GM21360 (cell line): ENCODE measurements around the gene IMMP2L.
A peak's percentile ranks its signal among the peaks of the same experiment; 100 is the strongest.
"Not testable (repeated sequence)": the region's sequence is repeated elsewhere in the genome, so short reads cannot be mapped to it uniquely, and the experiment has no call there.

Source experiments
- ATAC-seq: cut with Tn5 transposase; IDR thresholded peaks from one replicate; pipeline ENCODE4 v1.9.1; 2021; ENCODE audit warnings: mild to moderate bottlenecking, moderate library complexity; ENCODE audit not compliant: unreplicated experiment

The IMMP2L gene

DNA sequence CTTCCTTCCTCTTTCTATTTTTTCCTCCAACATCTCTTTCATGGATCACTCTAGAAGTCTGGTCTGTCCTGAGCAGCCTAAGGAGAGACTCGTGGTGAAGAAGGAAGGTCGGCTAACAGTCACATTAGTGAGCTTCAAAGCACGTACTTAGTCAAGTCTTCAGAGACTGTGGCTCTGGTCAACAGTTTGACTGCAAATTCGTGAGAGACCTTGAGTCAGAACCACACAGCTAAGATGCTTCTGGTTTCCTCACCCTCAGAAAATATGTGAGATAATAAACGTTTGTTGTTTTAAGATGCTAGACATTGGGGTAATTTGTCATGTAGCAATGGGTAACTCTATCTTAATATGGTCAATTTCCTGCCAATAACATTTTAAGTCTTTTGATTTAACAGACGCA is 597.5 kb downstream of the IMMP2L start:
- no peak for ATAC-seq

DNA sequence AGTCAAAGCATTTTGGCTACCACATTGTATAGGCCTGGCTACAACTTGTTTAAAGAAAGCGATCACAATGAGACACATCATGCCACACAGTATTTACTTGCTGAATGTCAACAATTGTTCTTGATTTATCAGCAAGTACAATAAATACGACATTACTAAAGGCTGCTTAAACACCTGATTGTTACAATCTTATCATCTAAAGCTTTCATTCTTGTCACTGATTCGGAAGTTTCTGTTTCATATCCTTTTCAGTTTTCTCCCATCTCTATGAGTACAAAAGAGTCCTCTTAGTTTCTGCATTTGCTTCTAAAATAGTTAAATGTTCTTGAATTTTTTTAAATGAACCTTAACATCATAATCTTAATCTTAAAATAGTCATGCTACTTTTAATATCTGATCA is 599.5 kb downstream of the IMMP2L start:
- no peak for ATAC-seq

DNA sequence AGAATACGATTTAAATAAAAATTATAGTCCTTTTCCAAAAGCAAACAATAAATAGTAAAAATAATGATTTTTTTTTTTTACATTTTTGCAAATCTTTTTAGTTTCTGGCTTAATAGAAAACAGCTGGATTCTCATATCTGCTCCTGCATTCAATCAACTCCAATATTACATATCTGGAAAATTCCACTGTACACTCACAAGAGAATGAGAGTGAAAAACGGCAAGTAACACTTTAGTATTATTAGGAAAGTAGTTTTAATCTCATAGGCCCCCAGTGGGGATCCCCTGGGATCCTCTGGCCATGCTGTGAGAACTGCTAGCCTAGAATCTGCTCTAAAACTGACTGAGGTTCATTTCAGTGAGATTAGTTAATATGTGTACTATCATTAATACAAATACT is 599.9 kb downstream of the IMMP2L start:
- ATAC-seq = no peak

DNA sequence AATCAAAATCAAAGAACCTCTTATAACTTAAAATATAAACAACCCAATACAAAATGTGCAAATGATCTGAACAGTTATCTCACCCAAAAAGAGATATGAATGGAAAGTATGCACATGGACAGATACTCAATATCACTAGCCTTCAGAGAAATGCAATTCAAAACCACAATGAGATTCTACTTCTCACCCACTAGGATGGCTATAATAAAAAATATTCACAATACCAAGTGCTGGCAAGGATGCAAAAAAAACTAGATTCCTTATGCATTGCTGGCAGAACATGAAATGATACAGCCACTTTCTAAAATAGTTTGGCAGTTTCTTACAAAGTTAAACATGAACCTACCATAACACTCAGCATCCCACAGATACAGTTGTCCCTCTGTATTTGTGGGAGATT is 601.5 kb downstream of the IMMP2L start:
- ATAC-seq = no peak

DNA sequence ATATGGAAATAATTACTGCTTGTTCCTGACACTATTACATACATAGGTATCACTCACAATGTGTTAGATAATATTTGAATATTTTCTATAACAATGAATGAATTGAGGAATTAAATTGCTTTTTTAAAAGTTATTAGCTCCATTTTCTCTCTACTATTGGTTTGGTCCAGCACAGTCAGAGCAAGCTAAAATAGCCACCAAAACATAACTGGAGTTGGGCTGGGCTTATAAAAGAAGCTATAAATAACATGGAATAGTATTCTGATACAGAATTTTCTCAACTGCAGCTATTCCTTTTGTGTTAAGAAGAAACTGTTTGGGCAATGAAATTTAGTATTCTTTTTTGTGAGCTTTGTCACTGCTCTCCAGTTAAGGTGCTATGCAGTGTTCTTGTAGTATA is 614.0 kb downstream of the IMMP2L start:
- no peak for ATAC-seq

DNA sequence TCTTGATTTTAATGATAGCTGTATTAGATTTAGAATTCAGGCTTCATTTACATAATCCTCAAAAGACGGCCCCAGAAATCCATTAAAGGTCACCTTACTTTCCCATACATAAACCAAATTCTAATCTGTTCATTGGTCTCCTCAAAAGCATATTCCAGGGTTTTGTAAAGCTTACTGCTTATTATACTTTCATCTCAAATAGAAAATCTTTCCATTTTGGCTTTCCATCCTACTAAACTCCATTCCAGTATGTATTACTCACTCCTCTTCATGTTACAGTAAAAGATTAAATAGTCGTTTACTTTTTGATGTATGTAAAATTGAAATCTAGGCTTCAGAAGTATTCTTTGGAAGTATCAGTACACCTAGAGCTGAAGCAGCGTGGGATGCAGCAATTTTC is 614.9 kb downstream of the IMMP2L start:
- ATAC-seq = no peak

DNA sequence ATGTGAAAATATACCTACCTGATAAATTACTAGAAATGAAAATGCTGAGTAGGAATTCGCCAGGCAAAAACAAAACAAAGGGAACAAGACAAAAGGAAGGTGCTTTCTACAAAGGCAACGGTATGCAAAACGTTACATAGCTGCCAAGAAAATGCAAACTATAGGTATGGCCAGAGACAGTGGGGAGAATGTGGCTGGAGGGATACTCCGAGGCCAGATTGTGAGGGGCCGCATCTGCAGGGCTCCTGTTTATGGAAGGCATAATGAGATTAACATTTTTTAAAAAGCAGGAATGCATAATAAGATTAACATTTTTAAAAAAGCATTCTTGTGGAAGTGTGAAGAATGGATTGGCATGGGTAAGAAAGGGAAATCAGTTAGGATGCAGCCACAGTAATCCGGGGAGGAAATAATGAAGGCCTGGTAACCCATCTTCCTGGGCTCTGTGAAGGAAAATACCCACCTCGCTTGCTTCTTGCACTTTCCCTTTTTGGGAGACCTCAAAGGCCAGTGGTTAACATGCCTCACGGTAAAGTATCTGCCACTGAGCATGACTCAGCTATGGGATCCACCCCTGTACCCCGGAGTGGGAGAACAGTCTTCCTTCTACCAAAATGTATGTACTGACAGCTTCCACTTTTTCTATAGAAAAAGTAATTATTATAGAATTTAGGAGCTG is 617.2 kb downstream of the IMMP2L start:
- ATAC-seq = no peak

DNA sequence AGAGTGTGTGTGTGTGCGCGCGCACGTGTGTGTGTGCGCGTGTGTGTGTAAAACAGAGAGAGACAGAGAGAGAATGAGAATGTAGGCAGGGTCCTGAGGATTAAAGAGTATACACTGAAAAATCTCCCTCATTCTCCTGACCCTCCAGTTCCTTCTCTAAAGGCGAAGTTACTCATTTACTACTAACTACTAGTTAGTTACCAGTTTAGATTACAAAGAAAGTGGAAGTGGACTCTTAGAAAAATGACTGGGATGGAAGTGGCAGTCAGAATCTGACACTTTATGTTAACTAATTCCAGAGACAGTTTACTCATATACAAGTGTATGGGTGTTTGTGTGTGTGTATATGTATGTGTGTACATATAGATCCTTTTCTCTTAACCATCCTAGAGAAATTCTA is 617.8 kb downstream of the IMMP2L start:
- no peak for ATAC-seq

DNA sequence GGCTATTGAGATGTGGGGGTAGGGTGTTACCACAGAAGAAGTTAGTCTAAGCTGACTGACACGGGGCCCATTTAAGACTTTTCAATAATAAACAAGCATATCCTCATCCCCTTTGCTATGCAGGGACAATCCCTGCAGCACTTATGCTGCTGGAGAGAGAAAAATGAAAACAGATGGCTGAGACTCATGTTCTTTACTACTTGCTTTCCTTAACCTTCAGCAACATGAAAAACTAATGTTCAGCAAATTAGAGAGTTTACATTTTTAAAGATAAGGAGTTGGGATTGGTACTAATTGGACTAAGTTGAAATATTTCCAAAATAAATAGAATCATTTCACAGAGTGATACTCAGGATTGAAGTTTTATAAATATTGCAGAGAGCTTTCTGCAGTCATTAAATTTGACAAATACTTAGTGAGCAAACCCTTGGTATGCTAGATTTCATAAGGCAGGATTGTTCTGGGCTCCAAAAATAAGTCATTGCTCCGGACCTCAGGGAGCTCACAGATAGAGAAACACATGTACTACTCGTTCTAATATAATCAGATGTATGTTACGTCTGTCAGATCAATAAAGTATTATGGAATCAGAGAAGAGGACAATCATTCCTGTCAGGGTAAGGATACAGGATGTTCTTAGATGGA is 618.5 kb downstream of the IMMP2L start:
- no peak for ATAC-seq

DNA sequence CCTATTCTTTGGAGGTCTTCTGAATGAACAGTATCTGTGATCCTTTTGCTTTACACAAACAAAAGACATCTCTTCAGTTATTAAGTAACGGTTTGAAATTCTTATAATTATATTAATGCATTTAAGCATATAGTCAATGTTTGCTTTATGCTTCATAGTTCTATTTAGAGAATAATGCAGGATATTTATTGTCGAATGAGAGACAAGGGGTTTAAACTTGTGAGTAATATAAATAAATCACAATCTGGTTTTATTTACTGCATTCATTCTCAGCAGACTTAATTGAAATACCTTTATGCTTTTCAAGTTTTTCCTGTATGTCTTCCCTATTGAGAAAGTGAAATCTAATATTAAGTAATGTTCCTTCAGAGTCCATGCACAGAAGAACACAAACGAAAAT is 620.9 kb downstream of the IMMP2L start:
- ATAC-seq = no peak

DNA sequence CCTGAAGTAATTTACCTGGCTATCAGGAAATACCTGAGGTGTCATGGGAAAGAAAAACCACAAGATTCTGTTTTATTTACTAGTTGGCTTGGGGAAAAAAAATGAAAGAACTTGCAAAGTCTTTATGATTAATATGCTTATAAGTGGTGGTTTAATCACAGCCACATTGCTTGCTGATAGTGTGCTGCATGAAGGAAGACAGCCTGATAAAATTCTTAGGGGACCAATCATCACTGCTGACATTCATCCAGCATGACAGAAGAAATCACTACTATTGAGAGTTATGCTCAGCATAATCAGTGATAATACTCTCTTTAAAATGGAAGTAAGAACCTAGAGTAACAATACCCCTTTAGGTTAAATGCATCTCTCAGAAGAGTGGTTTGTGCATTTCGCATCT is 621.5 kb downstream of the IMMP2L start:
- ATAC-seq = no peak

DNA sequence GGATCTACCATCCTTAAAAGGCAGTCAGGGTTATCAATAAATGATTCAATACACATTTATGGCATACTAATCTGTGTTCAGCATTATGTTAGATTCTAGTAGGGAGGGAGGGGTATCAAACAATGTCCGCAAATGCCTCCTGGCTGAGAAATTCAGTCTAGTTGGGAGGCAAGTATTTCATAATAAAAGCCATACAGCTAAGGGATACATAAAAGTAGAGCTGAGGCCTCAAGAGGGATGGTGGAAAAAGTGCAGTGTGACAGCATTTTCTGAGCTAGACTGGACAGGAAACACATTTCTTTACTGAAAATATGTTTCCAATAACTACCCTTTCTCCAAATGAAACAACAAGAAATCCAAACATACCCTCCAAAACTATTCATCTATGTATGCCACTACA is 624.1 kb downstream of the IMMP2L start:
- ATAC-seq = no peak

DNA sequence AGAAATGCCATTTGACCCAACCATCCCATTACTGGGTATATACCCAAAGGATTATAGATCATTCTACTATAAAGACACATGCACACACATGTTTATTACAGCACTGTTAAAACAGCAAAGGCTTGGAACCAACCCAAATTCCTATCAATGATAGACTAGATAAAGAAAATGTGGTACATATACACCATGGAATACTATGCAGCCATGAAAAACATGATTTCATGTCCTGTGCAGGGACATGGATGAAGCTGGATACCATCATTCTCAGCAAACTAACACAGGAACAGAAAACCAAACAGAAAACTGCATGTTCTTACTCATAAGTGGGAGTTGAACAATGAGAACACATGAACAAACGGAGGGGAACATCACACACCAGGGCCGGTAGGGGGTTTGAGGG is 625.6 kb downstream of the IMMP2L start:
- ATAC-seq = not testable (repeated sequence)

DNA sequence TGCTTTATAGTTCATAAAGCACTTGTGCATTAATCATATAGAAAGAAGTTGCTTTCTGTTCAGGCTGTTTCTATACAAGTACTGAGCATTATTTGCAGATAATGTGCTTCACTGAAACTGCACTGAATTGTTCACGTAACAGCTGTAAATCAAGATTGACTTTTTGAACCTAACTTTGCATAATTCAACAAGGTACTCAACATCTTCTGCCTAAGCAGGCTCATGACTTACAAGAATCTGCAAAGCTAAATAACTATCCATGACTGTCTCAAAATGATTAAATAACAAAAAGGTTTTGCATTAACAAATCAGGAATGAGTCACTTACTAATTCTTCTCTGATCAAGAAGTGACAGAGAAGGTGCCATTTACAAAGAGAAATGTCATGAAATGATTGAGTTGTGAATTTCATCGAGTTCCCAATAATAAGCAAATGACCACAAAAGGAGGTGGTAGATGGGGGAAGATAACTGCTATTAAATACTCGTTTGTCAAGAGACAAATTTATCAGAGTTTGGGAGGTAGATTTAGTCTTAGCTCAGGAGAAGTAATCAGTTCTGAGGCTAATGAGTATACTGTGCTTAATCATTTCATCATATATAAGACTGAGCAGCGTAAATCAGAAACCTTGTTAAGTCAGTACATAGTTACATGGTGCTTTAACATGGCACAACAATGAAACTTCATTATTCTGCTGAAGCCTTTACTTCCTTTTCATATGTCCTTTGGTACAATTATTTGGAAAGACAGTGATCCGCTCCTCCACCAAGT is 632.6 kb downstream of the IMMP2L start:
- no peak for ATAC-seq

DNA sequence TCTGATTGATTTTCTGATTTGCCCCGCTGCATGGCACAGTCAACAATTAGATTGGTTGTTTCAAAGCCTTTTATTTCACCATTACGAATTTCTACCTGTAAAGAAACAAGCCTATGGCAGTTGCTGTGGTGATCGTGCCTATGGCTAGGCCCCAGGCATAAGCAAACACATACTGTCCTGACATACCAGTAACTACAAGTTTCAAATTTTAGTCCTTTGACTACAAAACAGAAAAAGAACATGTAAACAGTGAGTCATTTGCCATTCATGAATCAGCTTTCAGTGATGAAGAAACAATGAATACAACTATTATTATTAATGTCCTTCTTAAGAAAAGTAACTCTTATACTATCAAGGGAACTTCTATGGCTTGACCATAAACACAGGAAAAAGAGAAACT is 639.4 kb downstream of the IMMP2L start:
- ATAC-seq = no peak

DNA sequence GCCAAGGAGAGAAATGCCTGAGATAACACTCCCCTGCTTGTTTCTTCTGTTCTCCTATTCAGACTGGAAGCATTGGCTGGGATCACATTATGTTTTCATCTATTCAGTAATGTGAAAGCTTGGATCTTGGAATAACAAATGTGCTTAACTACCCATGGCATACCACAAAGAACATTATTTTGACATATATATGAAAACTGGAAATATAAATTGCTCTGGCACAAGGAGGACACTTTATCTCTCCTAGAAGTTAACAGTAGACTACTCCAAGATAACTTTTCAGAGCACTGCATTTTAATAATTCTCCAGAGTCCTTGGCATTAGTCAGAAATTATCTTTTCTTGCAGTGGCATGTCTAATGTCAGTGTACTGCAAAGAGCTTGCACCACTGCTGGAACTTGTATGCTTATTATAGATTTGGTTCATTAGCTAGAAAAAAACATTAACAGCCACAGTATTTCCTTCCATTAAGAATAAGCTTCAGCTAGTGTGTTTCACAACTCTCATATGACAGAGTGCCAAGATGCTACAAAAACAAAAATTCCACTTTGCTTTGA is 640.6 kb downstream of the IMMP2L start:
- ATAC-seq = no peak

DNA sequence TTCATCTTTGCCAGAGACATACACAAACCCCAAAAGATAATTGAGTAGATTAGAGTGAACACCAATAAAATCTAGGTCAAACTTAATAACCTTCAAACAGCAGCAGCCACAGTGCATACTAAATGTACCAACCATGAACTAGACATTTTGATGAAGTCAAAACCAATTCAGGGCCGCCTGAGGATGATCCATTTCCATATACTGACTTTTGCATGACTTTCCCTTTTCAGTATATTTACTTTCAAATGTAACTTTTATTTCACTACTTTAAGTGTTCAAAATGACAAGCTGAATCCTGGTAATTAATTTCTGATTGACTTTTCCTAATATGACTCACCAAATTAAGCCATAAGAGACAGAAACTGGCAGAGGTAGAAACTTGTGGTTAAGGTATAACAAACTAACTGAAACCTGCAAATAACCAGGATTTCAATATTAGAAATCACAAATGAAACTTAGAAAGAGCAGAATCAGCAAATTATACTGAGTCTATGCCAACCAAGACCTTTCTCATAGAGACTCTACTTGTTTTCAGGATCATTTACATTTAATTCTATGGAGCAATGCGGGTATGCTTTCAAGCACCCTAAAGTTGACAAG is 643.2 kb downstream of the IMMP2L start:
- ATAC-seq = peak; percentile 67

DNA sequence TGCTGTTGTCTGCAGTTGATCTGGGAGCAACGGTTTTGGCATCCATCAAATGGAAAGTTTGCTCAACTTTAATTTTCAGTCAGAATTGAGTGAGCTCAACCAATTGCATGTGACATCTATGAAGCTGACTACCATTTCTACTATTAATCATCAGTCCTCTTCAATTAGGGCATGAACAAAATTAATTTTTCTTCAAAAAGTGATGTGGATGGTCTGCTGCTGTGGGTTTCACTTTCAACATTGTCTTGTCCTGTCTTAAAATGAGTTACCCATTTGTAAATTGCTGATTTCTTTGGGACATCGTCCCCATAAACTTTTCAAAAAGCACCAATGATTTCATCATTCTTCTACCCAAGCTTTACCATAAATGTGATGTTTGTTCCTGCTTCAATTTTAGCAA is 648.0 kb downstream of the IMMP2L start:
- ATAC-seq = no peak

DNA sequence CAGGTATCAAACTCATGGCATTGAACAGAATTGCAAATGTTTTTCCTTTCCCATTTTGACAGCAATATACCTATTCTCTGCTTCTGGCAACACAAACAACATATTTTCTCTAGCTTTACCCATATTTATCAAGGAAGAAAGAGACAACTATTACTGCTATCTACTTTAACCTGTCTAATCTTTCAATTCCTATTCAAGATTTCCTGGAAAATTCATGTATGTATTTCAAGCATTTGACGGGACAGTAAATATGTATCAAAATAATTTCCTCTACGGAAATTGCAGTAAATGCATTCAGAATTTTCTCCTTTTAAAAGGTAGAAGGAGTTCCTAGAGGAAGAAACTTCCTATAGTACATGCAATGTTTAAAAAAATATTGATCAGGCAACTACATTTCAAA is 650.7 kb downstream of the IMMP2L start:
- ATAC-seq = no peak

DNA sequence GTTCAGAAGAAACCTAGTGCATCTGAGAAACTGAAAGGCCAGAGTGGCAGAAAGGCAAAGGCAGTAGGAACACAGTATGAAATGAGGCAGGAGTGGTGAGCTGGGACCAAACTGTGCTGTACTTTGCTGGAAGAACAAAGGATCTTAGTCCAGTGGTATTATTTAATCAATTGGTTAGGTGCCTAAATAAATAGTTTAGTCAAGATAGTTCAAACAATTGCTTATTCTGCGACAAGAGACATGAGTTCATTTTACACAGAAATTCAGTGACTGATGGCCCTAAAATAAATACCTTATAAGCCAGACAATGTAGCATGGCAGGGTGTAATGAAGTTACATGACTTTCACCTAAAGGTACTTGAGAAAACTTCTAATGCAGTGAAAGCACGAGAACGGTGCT is 653.2 kb downstream of the IMMP2L start:
- ATAC-seq = no peak

DNA sequence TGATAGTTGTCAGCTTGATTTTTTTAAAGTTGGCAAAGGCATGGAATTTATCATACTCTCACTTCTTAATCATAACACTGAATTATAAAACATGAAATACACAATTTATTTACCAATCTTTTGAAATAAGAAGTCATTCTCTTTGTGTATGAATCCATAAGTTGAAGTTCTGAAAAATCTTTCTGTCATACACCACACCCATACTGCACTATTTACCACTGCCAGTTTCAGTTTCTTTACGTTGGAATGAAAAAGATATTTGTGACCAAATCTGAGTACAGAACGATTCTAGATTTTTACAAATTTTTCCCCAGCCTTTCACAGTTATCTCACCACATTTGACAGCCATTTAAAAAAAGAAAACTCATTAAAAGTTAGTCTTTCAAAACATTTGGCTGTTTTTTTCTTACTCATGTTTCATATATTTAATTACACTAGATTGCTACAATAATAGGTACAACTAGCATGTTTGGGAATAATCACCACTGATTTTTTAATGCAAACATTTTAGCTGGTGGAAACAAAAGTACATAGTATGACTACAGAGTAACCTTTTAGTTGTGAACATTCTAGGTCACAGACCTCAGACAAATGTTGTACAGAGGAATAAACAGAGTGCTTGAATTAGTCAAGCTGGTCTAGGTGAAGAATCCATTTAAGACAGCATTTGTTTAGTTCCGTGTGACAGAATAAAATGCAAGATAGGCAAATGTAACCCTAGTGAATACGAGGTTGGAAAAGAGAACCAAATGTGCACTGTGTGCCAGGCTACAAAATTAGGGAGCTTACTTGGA is 656.3 kb downstream of the IMMP2L start:
- ATAC-seq = no peak
